ENCODE results near the gene PHKB.
"Not testable (repeated sequence)": the region's sequence is repeated elsewhere in the genome, so short reads cannot be mapped to it uniquely, and the experiment has no call there.

Gene PHKB

DNA sequence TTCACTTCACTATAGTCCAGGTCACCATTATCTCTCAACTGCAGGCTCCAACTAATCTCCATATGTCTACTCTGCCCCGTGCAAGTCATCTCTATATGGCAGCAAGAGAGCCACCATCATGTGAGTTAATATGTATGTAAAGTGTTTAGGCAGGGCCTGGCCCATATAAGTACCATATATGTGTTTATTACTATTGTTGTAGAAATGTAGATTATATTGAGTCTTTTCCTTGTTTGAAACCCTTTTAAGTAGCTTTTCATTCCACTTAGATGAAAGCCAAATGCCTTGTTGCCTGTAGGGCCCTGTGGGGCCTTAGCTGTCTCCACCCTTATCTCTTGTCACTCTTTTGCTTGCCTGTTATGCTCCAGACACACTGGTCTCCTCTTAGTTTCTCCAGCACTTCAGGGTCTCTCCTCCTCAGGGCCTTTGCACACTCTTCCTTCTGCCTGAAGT, 164.0 kb downstream of the PHKB start:
- no peak for DNase-seq (ENCODE audit: low spot score)

DNA sequence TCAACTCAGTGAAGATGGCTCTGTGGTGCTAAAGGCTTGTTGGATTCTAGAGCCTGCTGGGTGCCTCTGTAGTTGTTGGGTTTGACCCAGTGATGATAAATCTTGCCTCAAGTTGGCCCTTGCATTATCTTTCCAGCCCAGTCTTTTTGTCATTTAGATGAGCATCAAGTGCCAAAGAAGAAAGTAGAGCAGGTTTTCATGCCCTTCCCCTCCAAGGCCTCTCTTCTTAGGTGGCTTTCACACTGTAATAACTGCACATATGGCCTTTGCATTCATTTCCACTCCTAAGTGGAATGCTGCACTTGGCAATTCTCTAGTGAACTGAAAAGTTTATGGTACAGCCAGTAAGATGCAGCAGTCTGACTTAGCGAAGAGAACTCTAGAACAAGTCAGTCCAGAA, 165.1 kb downstream of the PHKB start:
- no peak for DNase-seq (ENCODE audit: low spot score)

DNA sequence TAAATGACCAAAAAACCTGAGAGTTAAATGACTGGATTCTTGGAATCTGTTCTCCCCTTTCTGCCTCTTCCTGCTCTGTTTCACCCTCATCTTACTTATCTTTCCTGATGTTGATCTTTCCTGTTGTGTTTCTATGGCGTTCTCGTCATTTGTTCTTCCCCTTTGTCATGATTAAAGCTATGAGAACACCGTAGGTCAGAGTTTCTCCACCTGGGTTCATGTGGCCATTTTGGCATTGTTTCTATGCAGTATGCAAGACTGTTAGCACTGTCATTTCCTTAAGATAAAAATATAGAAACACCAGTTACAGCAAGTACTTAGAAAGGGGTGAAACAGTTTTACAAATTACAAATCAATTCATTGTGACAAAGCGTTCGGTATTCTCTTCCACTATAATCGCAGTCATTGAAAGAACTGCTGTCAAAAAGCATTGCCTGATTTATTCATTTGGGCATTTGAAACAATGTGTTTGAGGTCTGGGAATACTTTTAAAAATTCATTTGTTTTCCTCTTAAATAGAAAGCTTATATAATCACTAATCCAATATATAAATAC, 166.0 kb downstream of the PHKB start:
- DNase-seq (ENCODE audit: low spot score) = no peak

DNA sequence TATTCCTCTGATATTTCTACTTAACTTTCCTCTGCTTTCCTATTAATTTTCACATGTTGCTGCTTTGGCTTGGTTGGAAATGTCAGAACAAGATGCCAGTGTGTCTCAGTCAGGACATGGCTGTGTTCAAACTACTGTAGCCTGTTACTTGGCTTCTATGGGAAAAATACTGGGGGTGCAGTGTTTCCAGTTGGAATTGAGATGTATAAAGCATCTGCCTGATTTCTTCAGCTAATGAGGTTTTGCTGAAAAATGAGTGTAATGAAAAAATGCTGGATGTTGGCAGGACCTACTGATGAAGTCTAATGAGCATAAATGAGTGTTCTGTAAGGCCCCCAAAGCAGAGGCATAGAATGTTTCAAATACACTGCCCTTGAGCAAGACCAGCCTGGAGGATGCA, 166.6 kb downstream of the PHKB start:
- no peak for DNase-seq (ENCODE audit: low spot score)

DNA sequence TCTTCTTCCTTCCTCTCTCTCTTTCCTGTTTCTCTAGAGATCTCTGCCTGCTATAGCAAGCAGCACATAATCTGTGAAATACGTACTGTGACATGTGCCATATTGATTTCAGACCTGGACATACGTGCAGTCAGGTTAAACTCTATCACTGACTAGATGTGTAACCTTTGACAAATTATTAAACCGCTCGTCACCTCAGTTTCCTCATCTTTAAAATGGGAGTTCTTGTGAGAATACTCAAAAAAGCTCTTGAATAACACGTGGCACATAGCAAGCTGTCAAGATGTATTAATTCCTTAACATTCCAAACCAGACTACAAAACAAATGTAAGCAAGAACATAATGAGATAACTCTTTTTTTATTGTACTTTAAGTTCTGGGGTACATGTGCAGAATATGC, 170.0 kb downstream of the PHKB start:
- no peak for DNase-seq (ENCODE audit: low spot score)

DNA sequence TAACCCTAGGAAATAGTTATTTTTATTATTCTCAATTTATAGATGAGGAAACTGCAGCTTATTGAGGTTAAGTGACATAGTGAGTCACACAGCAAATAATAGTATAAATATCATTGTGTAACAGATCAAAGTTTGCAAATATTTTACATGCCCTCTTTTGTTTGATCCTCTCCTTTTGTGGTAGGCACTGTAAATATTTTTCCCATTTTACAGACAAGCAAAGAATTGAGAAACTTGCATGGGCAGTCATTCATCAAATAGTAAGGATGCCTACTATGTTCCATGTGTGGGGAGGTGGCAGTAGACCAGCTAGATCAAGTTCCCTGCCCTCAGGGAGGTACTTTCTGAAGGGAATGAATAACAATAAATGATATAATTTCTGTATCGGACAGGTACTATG, 173.0 kb downstream of the PHKB start:
- no peak for DNase-seq (ENCODE audit: low spot score)

DNA sequence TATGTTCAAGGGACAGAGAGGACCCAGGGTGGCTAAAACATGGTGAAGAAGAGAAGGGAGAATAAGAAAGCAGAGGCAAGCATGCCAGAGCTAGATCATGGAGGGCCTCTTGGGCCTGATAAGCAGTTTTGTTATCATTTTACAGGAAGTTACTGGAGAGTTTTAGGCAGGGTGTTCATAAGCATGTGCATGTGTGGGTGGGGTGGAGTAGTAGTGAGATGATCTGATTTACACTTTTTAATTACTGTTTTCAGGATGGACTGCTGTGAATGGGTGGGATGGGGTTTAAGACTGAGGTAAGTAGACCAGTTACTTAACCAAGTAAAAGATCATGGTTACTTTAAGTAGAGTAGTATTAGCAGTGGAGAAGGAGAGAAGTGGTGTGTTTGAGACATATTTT, 173.6 kb downstream of the PHKB start:
- no peak for DNase-seq (ENCODE audit: low spot score)

DNA sequence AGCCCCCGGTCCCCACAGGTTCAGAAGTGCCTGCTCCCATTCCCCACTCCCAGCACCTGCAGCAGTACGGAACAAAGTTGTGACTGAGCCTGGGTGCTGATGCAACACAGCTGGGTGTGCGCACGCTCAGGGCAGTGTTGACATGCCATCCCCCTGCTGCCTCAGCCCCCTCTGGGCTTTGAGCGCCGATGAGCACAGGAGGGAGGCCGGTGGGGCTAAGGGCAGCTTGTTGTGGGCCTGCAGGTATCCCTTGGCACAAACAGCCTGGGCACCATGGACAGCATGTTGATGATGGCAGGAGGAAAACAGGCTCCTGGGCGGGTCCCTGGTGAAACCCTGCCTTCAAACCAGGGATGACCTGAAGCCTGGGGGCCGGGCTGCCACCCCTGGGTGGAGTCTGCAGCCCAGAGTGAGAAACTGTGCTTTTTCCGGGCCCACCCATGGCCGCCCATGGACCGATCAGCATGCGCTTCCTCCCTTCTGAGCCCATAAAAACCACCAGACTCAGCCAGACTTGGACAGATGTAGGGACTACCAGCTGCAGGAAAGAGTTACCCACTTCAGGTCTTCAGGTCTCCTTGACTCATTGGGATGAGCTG, 175.5 kb downstream of the PHKB start:
- DNase-seq (ENCODE audit: low spot score) = no peak

DNA sequence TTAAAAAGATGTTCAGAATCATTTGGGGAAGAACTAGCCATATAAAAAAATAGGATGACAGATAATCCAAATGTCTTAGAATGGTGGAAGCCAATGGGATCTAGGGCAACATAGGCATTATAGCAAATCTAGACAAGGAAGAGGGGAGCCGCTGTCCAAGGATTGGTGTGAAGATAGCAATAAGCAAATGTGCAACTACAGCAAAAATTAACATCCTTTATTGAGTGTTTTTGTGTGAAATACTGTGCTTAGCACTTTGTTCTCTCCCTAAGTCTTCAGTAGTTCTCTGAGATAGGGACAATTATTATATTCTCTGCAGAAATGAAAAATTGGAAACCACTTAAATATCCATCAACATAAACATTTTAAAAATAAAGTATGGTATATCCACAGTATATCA, 177.0 kb downstream of the PHKB start:
- DNase-seq (ENCODE audit: low spot score) = no peak

DNA sequence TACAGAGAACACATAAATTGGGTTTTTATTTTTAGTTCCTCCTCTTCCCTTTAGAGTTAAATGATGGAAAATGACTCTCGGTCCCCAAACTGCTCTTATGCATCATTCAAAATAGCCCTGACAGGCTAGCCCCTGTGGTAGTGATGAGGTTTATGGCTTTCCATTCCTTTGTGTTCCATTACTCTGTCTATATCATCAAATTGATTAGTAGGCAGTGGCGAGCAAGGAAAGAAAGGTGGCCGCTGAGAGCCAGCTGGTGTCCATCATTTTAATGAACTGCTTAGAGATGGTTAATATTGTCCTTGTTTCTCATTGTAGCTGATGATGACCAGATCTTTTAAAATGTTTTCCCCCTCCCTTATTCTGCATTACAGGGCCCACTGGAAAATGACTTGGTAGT, 179.5 kb downstream of the PHKB start:
- no peak for DNase-seq (ENCODE audit: low spot score)

DNA sequence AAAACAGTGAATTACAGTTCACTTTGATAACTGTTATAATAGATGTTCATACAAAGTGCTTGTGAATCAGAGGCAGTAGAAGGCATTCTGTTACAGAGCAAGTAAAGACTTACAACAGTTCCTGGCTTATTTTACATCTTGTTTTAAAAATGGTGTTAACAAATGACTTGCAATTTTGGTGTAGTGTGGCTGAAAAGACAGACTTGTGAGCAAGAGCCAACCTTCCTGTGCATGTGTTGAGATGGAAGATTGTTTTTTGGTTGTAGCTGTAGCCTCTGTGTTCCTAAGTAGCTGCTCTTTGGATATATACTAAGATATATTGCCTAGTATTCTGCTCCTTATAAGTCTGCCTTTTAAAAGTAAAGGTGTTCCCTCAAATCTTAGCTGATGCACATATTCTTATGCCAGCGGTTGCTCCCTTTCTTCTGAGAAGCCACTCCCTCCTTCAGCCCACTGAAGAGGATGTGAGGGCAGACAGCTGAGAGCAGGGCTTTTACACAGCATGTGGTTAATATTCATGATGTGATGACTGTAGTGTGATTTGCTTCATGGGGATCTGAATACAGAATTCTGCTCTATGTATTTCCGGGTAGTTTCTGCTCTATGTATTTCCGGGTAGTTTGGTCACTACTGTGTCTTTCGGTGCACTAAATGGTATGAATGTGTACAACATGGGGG, 182.3 kb downstream of the PHKB start:
- DNase-seq (ENCODE audit: low spot score) = peak; percentile 16

DNA sequence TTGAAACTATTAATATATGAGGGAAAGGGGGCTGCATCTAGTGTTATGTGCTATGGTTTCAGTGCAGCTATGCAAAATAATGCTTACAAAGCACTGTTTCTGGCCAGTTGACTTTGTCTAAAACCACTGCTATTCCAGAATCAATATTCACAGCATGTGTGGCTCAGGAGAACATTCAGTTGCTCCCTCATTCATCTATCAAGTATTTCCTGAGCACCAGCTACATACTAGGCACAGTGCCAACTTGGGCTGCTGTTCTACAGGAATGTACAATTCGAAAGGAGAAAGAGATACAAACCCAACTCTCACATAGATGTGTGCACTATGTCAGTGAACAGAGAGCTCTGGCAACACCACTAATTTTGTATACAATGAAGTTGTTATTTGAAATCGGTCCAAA, 183.0 kb downstream of the PHKB start:
- DNase-seq (ENCODE audit: low spot score) = no peak

DNA sequence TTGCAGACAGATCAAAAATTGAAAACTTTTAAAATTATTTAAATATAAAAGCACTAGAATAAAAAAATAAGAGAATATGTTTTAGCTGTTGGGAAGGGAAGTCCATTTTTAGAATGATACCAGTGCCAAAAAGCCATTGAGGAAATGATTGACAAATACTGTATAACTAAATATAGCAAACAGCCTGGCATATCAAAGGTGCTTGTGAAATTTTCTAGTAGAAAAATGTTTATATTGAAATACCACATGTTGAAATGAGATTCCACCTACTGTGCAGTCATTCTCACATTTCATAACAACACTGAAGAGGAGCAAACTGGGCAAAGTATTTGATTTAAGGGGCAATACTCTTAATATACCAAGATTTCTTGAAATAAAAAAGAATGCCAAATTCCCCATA, 183.5 kb downstream of the PHKB start:
- no peak for DNase-seq (ENCODE audit: low spot score)

DNA sequence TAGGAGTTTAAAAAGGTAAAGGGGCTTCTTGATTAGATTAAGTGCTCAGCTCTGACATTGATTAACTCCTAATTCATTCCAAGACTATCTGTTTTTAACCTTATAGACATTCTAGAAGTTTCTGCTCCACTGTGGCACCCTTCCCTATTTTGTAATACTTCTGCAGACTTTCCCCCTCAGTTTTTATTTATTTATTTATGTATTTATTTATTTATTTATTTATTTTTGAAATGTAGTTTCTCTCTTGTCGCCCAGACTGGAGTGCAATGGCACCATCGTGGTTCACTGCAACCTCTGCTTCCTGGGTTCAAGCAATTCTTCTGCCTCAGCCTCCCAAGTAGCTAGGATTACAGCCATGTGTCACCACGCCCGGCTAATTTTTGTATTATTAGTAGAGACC, 185.8 kb downstream of the PHKB start:
- no peak for DNase-seq (ENCODE audit: low spot score)

DNA sequence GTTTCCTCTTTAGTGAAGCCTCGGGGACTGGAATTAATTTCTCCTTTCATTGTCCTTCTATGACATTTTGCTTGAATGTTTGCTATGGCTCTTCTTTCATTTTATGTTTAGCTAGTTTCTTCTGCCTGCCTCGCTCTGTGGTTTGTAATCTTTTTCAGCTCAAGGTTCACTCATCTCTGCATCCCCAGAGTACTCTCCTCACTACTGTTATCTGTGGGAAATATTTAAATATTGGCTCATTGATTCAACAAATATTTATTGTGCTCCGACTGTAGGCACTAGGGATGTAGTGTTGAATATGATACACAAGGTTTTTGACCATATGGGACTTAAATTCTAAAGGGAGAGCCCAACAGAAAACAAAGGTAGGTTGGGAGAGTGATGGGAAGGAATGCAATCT, 195.9 kb downstream of the PHKB start:
- DNase-seq (ENCODE audit: low spot score) = no peak

DNA sequence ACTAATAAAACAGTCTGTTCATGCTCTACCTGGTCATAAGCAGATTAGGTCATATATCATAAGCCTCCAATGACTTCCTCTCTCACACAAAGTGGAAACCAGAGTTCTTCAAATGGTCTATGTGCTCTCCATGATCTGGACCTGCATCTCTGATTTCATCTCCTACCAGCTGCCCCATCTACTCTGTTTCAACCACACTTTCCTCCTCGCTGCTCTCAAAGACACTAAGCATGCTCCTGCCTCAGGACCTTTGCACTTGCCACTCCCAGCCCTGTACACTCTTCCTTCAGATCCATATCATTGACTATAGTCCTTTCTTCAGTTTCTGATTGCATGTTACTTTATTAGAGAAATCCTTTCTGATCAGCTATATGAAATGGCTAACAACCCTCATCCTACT, 196.8 kb downstream of the PHKB start:
- no peak for DNase-seq (ENCODE audit: low spot score)

DNA sequence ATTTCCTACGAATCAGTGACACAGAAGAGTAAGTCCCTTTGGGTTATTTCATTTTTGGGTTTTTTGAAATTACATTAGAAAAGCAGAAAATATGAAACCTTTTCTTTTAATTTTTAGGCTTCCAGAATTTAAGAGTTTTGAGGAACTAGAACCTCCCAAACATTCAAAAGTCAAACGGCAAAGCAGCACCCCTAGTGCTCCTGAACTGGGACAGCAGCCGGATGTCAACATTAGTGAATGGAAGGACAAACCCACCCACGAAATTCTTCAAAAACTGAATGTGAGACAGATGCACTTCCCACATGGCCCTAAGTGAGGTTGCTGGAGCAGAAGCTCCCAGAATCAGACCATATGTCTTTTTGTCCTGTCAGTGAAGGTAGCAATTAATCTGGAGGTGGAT, 199.4 kb downstream of the PHKB start:
- no peak for DNase-seq (ENCODE audit: low spot score)

DNA sequence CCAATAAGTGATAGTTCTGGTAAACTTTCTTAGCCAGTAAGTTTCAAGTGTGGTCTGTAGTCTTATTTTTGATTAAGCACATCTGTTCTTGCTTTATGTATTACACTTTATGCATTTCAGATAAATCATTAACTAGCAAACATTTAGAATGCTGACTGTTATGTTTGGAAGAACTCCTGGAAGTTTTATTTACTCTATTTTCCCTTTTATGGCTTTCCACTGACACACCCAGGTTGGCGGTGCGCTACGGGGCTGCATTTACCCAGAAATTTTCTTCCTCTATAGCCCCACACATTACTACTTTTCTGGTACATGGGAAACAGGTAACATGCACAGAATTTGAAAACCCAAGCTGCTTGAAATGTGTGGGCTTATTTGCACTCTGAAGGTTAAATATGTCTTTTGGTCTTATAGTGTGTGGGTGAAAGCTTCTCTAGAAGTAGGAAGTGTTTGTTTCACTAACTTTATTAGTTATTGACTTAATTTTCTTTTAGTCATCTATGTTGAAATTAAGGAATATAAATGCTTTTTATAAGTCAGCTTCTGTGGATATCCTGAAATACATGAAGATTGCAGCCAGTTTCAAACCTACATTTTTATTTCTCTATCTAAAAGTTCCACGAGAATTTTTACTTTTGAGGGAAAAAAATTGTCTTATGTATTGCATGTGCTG, 203.7 kb downstream of the PHKB start:
- DNase-seq (ENCODE audit: low spot score) = no peak

DNA sequence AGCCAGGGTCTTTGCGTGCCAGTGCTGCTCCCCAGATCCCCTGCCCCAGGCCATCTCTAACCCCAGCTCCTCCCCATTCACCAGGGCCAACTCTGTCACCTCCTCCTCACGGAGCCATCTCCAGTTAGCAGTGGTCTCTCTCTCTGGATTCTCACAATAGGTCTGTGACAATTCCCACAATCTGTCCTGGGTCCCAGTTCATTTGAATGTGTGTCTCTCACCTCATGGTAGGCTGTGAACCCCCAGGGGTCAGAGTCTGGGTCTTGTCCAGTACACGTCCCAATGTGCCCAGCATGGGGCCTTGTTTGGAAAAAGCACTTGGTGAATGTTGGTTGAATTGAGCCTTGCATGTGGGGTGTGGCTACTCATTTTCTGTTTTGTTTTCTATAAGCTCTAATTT, 205.3 kb downstream of the PHKB start:
- DNase-seq (ENCODE audit: low spot score) = no peak

DNA sequence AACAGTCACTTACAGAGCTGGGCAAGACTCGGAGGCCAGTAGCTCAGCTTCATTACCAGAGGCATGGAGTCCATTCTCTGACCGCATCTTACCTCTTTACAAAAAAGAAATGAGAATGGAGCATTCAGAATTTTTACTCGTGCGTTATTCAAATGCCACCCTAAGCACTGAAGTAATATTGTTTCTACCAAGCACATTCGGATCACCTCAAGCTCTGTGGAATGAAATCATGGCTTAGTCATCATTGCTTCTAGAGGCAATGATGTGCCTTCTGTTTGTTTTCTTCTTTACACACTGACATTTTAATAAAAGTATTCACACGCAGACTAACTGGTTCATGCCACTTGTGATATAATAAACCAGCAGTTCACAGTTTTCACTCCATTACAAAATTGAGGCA, 206.8 kb downstream of the PHKB start:
- DNase-seq (ENCODE audit: low spot score) = no peak

DNA sequence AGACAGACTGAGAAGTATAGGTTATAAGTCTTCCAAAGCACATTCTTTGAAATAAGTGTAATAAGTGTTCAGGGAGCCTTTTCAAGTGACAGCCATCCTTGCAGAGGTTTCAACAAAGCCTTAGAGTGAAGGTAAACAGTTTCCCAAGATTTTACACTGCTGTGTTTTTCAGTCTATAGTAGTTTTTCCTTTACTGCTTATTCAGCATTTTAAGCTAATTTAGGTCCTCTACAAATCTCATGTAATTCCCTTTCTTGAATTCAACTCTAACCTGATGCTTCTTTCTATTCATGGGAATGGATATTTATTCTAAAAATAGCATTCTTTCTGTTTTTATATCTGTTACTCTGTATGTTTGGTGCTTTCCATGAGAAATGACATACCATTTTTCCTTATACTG, 211.3 kb downstream of the PHKB start:
- DNase-seq (ENCODE audit: low spot score) = no peak

DNA sequence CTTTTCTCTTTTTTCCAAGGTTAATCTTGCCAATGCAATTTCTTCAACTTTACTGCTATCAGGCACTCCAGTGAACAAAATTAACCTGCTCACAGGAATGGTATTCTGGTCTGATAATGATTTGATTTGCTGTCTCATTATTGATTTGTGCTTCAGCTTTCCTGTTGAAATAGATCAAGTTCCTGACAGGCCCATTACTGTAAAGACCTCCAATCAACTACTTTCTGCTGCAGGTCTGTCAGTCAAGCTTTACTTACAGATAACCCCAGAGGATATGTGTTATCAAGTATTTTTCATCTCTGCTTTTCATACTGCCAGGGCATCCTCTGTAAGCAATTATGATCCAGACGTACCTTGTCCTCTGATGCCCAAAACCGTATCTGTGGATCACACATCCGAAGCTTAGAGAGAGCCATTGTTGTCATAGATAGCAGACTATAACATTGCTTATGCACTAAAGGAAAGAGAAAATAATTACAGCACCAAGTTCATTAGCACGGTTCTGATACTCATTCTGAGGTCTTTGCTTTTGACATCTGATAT, 215.6 kb downstream of the PHKB start:
- DNase-seq (ENCODE audit: low spot score) = no peak

DNA sequence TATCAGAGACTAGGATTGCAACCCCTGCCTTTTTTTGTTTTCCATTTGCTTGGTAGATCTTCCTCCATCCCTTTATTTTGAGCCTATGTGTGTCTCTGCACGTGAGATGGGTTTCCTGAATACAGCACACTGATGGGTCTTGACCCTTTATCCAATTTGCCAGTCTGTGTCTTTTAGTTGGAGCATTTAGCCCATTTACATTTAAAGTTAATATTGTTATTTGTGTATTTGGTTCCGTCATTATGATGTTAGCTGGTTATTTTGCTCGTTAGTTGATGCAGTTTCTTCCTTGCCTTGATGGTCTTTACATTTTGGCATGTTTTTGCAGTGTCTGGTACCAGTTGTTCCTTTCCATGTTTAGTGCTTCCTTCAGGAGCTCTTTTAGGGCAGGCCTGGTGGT, 220.4 kb downstream of the PHKB start:
- not testable (repeated sequence) for DNase-seq (ENCODE audit: low spot score)
